DMS114 treated with DMSO at 0.1 percent for 48 hours (cell line): ENCODE measurements around the gene CHAF1B.
"Not testable (repeated sequence)": the region's sequence is repeated elsewhere in the genome, so short reads cannot be mapped to it uniquely, and the experiment has no call there.

Experiments used
- DNase-seq: peaks from one replicate; lab custom pipeline; 2025; ENCODE audit not compliant: unreplicated experiment; lab: John Stamatoyannopoulos, UW

Gene CHAF1B

GRCh38 chr21:36388096-36388495, 2.9 kb downstream of the CHAF1B start:
- DNase-seq: no peak

- no peak for DNase-seq
Measured at GRCh38 chr21:36388835-36389234, 3.6 kb downstream of the CHAF1B start.

DNA sequence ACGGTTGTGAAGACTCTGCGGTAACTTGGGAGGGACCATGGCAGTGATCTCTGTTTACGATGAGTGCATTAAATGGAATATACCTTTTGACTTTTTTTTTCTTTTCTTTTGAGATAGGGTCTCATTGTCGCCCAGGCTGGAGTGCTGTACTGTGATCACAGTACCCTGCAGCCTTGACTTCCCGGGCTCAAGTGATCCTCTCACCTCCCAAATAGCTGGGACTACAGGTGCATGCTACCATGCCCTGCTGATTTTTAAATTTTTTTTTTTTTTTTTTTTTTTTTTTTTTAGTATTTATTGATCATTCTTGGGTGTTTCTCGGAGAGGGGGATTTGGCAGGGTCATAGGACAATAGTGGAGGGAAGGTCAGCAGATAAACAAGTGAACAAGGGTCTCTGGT, 6.5 kb downstream of the CHAF1B start:
- DNase-seq: not testable (repeated sequence)

DNA sequence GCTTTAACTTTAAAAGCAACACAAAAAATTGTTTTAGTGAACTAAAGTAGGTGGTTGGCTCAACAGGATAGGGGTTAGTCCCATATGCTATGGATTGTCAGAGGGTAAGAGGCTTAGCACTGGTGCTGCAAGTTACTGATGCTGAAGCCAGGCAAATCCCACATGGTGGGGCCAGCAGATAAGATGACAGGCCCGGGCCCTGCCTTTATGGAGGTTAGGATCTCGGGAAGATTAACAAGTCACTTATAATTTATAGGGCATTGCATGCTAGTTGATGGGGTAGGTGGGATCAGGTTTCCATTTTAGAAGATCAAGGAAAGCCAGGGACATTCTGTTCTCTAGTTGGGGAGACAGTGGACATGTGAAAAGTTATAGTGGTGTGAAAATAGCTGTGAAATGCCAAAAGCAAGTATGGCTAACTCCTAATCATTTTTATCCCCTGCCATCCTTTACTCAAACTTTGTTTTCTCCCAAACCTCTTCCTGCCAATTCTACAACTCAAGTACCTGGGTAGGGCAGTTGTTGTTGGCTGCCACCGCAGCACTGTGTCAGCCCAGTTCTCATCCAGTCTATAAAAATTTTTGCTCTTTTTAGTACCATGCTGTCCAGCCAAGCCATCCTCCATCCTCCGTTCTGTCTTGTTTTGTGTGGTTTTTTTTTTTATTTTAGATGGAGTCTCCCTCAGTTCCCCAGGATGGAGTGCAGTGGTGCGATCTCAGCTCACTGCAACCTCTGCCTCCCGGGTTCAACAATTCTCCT, 10.3 kb downstream of the CHAF1B start:
- DNase-seq: no peak

DNA sequence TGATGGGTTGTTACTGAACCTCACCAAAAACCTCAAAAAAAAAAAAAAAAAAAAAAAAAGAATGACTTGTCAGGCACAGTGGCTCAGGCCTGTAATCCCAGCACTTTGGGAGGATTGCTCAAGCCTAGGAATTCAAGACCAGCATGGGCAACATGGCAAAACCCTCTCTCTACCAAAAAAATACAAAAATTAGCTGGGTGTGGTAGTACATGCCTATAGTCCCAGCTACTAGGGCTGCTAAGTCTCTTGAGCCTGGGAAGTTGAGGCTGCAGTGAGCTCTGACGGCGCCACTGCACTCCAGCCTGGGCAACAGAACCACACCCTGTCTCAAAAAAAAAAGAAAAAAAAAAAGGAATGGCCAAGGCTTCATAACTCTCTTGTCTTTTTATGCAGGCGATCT, 11.1 kb downstream of the CHAF1B start:
- DNase-seq: no peak

GRCh38 chr21:36396971-36397370, 11.8 kb downstream of the CHAF1B start:
- DNase-seq: no peak

GRCh38 chr21:36397606-36398005, 12.4 kb downstream of the CHAF1B start:
- DNase-seq: no peak

DNA sequence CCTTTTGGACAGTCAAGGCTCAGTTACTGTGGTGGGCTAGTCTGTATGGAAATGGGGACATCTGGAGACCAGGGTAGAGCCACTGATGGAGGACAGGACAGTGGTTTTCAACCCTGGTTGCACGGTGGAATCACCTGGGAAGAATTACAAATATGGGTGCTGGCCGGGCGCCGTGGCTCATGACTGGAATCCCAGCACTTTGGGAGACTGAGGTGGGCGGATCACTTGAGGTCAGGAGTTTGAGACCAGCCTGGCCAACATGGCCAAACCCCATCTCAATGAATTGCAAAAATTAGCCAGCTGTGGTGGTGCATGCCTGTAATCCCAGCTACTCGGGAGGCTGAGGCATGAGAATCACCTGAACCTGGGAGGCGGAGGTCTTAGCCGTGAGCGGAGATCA, 14.5 kb downstream of the CHAF1B start:
- DNase-seq: not testable (repeated sequence)

- no peak for DNase-seq
Measured at GRCh38 chr21:36400719-36401118, 15.5 kb downstream of the CHAF1B start.

GRCh38 chr21:36402339-36402738, 17.1 kb downstream of the CHAF1B start:
- no peak for DNase-seq

GRCh38 chr21:36403713-36404112, 18.5 kb downstream of the CHAF1B start:
- no peak for DNase-seq

- DNase-seq: no peak
Measured at GRCh38 chr21:36408568-36408967, 23.4 kb downstream of the CHAF1B start.

GRCh38 chr21:36411301-36411700, 26.1 kb downstream of the CHAF1B start:
- DNase-seq: no peak

GRCh38 chr21:36412916-36413315, 27.7 kb downstream of the CHAF1B start:
- no peak for DNase-seq

- no peak for DNase-seq
Measured at GRCh38 chr21:36415375-36415774, 30.2 kb downstream of the CHAF1B start.

- DNase-seq: no peak
Measured at GRCh38 chr21:36419241-36419640, 34.0 kb downstream of the CHAF1B start.

- DNase-seq: peak; percentile 45
Measured at GRCh38 chr21:36419996-36420395, 34.8 kb downstream of the CHAF1B start.

DNA sequence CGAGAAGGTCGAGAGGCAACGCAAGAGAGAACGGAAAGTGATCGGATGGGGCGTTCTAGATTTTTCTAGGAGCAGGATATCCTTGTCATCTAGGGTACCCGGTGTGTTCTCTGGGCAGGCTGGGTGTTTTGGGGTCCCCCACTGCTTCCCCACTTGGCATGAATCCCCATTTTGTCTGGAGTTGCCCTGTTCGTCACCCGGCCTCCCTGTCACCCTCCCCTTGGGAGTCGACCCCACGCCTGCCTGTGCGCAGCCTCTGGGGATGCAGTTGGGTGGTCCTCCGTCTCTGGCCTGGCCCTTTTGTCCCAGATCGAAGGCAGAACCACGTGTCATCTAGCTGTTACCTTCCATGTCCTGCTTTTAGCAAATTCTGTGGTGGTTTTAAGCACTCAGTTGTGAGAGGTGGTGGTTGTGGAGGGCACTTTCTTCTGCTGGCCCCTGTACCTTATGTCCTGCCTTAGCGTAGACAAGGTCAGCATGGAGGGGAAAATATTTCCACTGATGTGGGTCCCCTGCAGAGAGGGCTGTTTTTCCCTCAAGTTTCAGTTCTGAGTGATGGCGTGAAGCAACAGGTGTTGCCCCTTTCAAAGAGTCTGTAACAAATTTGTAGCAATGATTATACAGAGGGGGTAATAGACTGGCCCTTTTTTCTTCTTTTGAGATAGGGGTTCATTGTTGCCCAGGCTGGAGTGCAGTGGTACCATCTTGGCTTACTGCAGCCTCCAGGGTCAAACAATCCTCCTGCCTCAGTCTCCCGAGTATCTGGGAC, 35.6 kb downstream of the CHAF1B start:
- DNase-seq: no peak

GRCh38 chr21:36422279-36423098, 37.3 kb downstream of the CHAF1B start:
- no peak for DNase-seq

DNA sequence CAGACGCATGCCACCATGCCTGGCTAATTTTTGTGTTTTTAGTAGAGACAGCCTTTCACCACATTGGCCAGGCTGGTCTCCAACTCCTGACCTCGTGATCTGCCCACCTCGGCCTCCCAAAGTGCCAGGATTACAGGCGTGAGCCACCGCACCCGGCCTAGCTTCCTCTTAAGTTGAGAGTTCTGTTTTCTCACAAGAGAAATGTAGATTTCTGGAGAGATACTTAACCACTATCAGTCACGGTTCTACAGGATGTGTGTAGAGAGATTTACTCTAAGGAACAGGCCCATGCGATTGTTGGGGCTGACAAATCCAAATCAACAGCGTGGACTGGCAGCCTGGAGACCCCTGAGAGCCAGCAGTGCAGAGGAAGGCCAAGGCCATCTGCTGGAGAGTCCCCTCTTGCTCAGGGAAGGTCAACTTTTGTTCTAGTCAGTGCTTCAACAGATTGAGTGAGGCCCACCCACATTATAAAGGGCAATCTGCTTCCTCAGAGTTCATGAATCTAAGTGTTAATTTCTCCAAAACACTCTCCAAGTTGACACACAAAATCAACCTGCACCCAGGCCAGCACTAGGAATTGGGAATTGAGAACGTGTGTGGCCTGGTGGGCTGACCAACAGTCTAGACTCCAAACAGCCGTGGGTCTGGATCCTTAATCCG, 38.7 kb downstream of the CHAF1B start:
- no peak for DNase-seq

DNA sequence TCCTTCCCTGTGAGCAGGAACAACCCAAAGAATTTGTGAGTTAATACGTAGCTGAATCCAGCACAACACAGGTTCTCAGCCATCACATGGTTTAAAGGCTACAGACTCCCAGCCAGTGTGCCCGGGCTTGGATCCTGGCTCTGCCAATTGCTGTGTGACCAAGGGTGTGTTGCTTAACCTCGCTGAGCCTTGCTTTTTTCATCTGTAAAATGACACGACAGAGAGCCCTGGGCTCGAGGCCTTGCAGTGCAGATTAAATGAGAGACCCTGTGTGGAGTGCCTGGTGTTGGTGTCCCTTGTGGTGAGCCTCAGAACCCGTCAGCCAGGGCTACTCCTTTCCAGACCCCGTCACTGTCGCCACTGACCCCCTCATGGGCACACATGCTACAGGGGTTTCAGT, 39.4 kb downstream of the CHAF1B start:
- DNase-seq: no peak
